Activated T-cell treated with anti-CD3 and anti-CD28 coated beads, Interleukin-2, amount 50 U/mL, for 24 hours (primary cell): ENCODE data around the gene IL1RN.

Source experiments
- DNase-seq: peaks from one replicate; pipeline ENCODE4 v3.0.0-alpha.2; 2020
- H3K27ac Mint-ChIP-seq: 2 replicates; pipeline ENCODE4 v1.8.0; 2020; ENCODE audit warnings: mild to moderate bottlenecking, mixed read lengths
- H3K27me3 Mint-ChIP-seq: 2 replicates; pipeline ENCODE4 v1.8.0; 2020; ENCODE audit warnings: mixed read lengths
- H3K36me3 Mint-ChIP-seq: 2 replicates; pipeline ENCODE4 v1.8.0; 2020; ENCODE audit warnings: low read depth, mixed read lengths
- H3K4me1 Mint-ChIP-seq: 2 replicates; pipeline ENCODE4 v1.8.0; 2020; ENCODE audit warnings: low read depth, mixed read lengths
- H3K4me3 Mint-ChIP-seq: 2 replicates; pipeline ENCODE4 v1.8.0; 2020; ENCODE audit warnings: mild to moderate bottlenecking, moderate library complexity, mixed read lengths
- H3K9me3 Mint-ChIP-seq: 2 replicates; pipeline ENCODE4 v1.8.0; 2020; ENCODE audit warnings: mixed read lengths

The IL1RN gene

GRCh38 chr2:113114224-113114945, 13.0 kb upstream of the IL1RN start:
- peaks cover 22% of the 10 kb centered on the region for H3K4me1 Mint-ChIP-seq
- H3K27me3 Mint-ChIP-seq = no peaks in the 10 kb centered on the region
- H3K27ac Mint-ChIP-seq = no peak overlapping the region
- no peaks in the 10 kb centered on the region for H3K9me3 Mint-ChIP-seq
- H3K36me3 Mint-ChIP-seq = no peaks in the 10 kb centered on the region
- H3K4me3 Mint-ChIP-seq = no peak overlapping the region
- no peak for DNase-seq

- Mint-ChIP-seq H3K4me1 (peaks cover 19% of the 10 kb centered on the region), H3K27me3 (no peaks in the 10 kb centered on the region), H3K27ac (no peak overlapping the region), H3K9me3 (no peaks in the 10 kb centered on the region), H3K4me3 (no peak overlapping the region), H3K36me3 (no peaks in the 10 kb centered on the region)
- no peak for DNase-seq
Measured at GRCh38 chr2:113114996-113115395, 12.4 kb upstream of the IL1RN start.

- Mint-ChIP-seq H3K4me3 (no peak overlapping the region), H3K9me3 (no peaks in the 10 kb centered on the region), H3K27ac (peak overlapping the region; percentile 76), H3K36me3 (no peaks in the 10 kb centered on the region), H3K4me1 (peaks cover 20% of the 10 kb centered on the region), H3K27me3 (no peaks in the 10 kb centered on the region)
- DNase-seq = peak; percentile 40
Measured at GRCh38 chr2:113116100-113116958, 11.1 kb upstream of the IL1RN start.

GRCh38 chr2:113117541-113118262, 9.7 kb upstream of the IL1RN start:
- peak overlapping the region; percentile 44 for H3K27ac Mint-ChIP-seq
- H3K4me3 Mint-ChIP-seq = no peak overlapping the region
- H3K27me3 Mint-ChIP-seq = peaks cover 5% of the 10 kb centered on the region
- peaks cover 21% of the 10 kb centered on the region for H3K4me1 Mint-ChIP-seq
- peak; percentile 57 for DNase-seq
- H3K36me3 Mint-ChIP-seq = no peaks in the 10 kb centered on the region
- H3K9me3 Mint-ChIP-seq = no peaks in the 10 kb centered on the region

- peaks cover 5% of the 10 kb centered on the region for H3K27me3 Mint-ChIP-seq
- no peak for DNase-seq
- H3K4me1 Mint-ChIP-seq = peaks cover 23% of the 10 kb centered on the region
- no peaks in the 10 kb centered on the region for H3K36me3 Mint-ChIP-seq
- H3K27ac Mint-ChIP-seq = no peak overlapping the region
- H3K9me3 Mint-ChIP-seq = no peaks in the 10 kb centered on the region
- no peak overlapping the region for H3K4me3 Mint-ChIP-seq
Measured at GRCh38 chr2:113118263-113118657, 9.1 kb upstream of the IL1RN start.

GRCh38 chr2:113119111-113119510, 8.3 kb upstream of the IL1RN start:
- Mint-ChIP-seq H3K36me3 (no peaks in the 10 kb centered on the region), H3K4me3 (no peak overlapping the region), H3K4me1 (peaks cover 32% of the 10 kb centered on the region), H3K9me3 (no peaks in the 10 kb centered on the region), H3K27ac (no peak overlapping the region), H3K27me3 (peaks cover 5% of the 10 kb centered on the region)
- DNase-seq = no peak

GRCh38 chr2:113120861-113121260, 6.5 kb upstream of the IL1RN start:
- H3K4me1 Mint-ChIP-seq = peaks cover 48% of the 10 kb centered on the region
- no peak for DNase-seq
- no peaks in the 10 kb centered on the region for H3K36me3 Mint-ChIP-seq
- no peak overlapping the region for H3K27ac Mint-ChIP-seq
- H3K9me3 Mint-ChIP-seq = no peaks in the 10 kb centered on the region
- peaks cover 5% of the 10 kb centered on the region for H3K27me3 Mint-ChIP-seq
- H3K4me3 Mint-ChIP-seq = no peak overlapping the region

GRCh38 chr2:113122364-113122763, 5.0 kb upstream of the IL1RN start:
- Mint-ChIP-seq H3K4me1 (peaks cover 50% of the 10 kb centered on the region), H3K27ac (no peak overlapping the region), H3K9me3 (no peaks in the 10 kb centered on the region), H3K27me3 (peaks cover 5% of the 10 kb centered on the region), H3K36me3 (no peaks in the 10 kb centered on the region), H3K4me3 (no peak overlapping the region)
- DNase-seq = no peak

GRCh38 chr2:113123726-113124125, 3.7 kb upstream of the IL1RN start:
- H3K9me3 Mint-ChIP-seq = no peaks in the 10 kb centered on the region
- peaks cover 50% of the 10 kb centered on the region for H3K4me1 Mint-ChIP-seq
- no peak overlapping the region for H3K4me3 Mint-ChIP-seq
- peak overlapping the region; percentile 81 for H3K27ac Mint-ChIP-seq
- no peaks in the 10 kb centered on the region for H3K36me3 Mint-ChIP-seq
- DNase-seq = no peak
- peaks cover 5% of the 10 kb centered on the region for H3K27me3 Mint-ChIP-seq

- H3K27ac Mint-ChIP-seq = peak overlapping the region; percentile 81
- no peaks in the 10 kb centered on the region for H3K36me3 Mint-ChIP-seq
- H3K9me3 Mint-ChIP-seq = no peaks in the 10 kb centered on the region
- H3K4me1 Mint-ChIP-seq = peaks cover 50% of the 10 kb centered on the region
- H3K4me3 Mint-ChIP-seq = peak overlapping the region; percentile 52
- peaks cover 5% of the 10 kb centered on the region for H3K27me3 Mint-ChIP-seq
- DNase-seq = no peak
Measured at GRCh38 chr2:113124181-113124961, 3.0 kb upstream of the IL1RN start.

GRCh38 chr2:113124984-113125855, 2.2 kb upstream of the IL1RN start:
- no peak for DNase-seq
- Mint-ChIP-seq H3K36me3 (no peaks in the 10 kb centered on the region), H3K27me3 (peaks cover 5% of the 10 kb centered on the region), H3K4me1 (peaks cover 50% of the 10 kb centered on the region), H3K4me3 (no peak overlapping the region), H3K27ac (no peak overlapping the region), H3K9me3 (no peaks in the 10 kb centered on the region)

- H3K36me3 Mint-ChIP-seq = no peaks in the 10 kb centered on the region
- DNase-seq = no peak
- H3K4me1 Mint-ChIP-seq = peaks cover 47% of the 10 kb centered on the region
- H3K27me3 Mint-ChIP-seq = no peaks in the 10 kb centered on the region
- no peak overlapping the region for H3K27ac Mint-ChIP-seq
- H3K9me3 Mint-ChIP-seq = no peaks in the 10 kb centered on the region
- H3K4me3 Mint-ChIP-seq = no peak overlapping the region
Measured at GRCh38 chr2:113127646-113128570, 510 bp downstream of the IL1RN start.
